Measurements from ENCODE around the gene IFT88.
"Not testable (repeated sequence)": the region's sequence is repeated elsewhere in the genome, so short reads cannot be mapped to it uniquely, and the experiment has no call there.

The IFT88 gene

DNA sequence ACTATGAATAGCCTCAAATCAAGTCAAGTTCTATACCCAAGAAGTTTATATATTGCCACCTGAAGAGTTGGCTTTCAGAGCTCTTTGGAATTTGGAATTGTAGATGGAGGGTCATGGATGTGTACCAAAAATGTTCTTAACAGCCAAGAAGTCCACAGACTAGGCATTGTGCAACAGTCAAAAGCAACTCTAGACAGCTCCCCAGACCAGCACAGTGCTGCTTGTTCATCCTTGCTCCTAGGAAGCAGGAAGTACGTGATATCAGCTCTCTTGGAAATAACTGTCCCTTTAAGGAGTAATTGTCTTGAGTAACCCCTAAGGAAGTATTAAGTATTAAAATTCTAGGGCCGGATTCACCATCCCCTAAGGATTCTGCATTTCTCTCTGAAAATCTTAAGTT, 105.8 kb downstream of the IFT88 start:
- TF ChIP-seq, protein P1, sequence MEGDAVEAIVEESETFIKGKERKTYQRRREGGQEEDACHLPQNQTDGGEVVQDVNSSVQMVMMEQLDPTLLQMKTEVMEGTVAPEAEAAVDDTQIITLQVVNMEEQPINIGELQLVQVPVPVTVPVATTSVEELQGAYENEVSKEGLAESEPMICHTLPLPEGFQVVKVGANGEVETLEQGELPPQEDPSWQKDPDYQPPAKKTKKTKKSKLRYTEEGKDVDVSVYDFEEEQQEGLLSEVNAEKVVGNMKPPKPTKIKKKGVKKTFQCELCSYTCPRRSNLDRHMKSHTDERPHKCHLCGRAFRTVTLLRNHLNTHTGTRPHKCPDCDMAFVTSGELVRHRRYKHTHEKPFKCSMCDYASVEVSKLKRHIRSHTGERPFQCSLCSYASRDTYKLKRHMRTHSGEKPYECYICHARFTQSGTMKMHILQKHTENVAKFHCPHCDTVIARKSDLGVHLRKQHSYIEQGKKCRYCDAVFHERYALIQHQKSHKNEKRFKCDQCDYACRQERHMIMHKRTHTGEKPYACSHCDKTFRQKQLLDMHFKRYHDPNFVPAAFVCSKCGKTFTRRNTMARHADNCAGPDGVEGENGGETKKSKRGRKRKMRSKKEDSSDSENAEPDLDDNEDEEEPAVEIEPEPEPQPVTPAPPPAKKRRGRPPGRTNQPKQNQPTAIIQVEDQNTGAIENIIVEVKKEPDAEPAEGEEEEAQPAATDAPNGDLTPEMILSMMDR (IDR thresholded peaks at IDR 0.05; ENCODE audit: borderline replicate concordance, control extremely low read depth, extremely low read depth, insufficient read depth, missing control alignments), result no peak
- DNase-seq (ENCODE audit: low spot score), result no peak
- in situ Hi-C loops (cut with MboI; ENCODE audit: low sequenced_read_pairs, unreplicated experiment), result no loop called here

DNA sequence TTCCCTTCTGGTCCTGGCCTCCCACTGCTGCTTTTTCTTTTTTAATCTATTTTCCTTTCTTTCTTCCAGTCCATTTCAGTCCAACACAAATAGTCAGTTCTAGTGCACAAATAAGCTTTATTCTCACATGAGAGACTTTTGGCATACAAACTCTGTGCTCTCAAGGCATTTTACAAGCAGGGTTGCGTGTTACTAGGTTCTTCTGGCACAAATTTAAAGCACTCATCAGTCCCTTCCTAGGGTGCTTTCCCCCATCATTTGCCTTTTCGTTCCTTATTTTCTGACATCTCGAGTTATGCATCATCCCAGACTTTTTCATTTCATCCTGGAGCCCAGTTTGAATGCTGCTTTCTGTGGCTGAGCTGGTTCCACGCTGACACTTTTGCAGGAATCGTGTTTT, 106.8 kb downstream of the IFT88 start:
- TF ChIP-seq, protein P1 (IDR thresholded peaks at IDR 0.05; ENCODE audit: borderline replicate concordance, control extremely low read depth, extremely low read depth, insufficient read depth, missing control alignments), result no peak
- in situ Hi-C loops (cut with MboI; ENCODE audit: low sequenced_read_pairs, unreplicated experiment), result no loop called here
- DNase-seq (ENCODE audit: low spot score), result no peak

DNA sequence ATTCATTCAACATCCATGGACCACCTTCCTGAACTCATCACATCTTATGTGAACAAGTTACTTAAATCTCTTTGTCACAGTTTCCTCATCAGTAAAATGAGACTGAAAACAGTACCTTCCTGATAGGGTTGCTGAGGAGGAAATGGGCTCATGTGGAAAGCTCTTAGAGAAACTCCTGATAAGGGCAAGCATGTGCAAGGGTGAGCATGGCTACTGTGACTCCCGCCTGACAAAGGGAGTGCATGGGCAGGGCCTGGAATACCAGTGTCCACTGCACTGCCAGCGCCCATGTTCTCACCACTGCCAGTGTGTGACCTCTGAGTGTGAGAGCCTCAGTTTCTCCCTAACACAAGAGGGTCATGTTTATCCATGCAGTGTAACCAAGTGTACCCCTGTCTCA, 109.3 kb downstream of the IFT88 start:
- TF ChIP-seq, protein P1 (IDR thresholded peaks at IDR 0.05; ENCODE audit: borderline replicate concordance, control extremely low read depth, extremely low read depth, insufficient read depth, missing control alignments), result no peak
- in situ Hi-C loops (cut with MboI; ENCODE audit: low sequenced_read_pairs, unreplicated experiment), result no loop called here

DNA sequence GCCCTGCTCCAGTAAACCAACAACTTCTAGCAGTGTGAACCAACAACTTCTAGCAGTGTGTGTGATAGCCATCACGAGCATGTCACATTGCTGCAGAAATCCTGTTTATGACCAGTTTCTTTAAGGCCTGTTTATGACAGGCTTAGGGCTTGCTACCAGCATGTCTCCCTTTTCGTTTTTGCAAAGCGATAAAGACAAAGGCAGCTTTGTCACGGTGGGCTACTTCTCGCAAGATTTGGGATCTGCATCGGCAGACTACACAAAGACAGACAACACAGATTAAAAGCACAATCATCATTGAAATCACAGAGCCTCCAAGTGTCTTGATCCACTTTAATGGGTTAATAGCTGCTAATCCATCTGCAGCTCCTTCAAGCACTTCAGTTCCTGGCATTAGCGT, 111.6 kb downstream of the IFT88 start:
- DNase-seq (ENCODE audit: low spot score), result not testable (repeated sequence)

More for the DNA sequence above, 109.3 kb downstream of the IFT88 start:
- no peak for DNase-seq (ENCODE audit: low spot score)

DNA sequence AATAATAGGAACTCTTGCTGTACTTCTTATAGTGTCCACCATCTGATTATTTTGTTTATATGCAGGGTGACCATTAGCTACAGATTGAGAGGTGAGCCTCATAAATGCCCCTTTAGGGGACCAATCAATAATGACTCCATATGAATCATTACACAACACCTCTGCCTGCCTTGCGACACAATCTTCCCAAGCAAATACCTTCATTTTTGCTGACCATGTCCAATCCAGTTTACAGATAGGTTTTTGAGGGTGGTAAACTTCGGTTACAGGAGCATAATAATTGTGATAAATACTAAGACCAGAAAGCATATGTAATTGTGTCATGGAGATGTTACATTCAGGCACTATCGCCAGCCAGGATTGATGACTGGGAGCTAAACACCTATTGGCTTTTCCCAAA, 112.9 kb downstream of the IFT88 start:
- TF ChIP-seq, protein P1 (IDR thresholded peaks at IDR 0.05; ENCODE audit: borderline replicate concordance, control extremely low read depth, extremely low read depth, insufficient read depth, missing control alignments), result no peak
- no peak for DNase-seq (ENCODE audit: low spot score)
- in situ Hi-C loops (cut with MboI; ENCODE audit: low sequenced_read_pairs, unreplicated experiment), result no loop called here

More for the DNA sequence above, 111.6 kb downstream of the IFT88 start:
- in situ Hi-C loops (cut with MboI; ENCODE audit: low sequenced_read_pairs, unreplicated experiment), result not testable (repeated sequence)

DNA sequence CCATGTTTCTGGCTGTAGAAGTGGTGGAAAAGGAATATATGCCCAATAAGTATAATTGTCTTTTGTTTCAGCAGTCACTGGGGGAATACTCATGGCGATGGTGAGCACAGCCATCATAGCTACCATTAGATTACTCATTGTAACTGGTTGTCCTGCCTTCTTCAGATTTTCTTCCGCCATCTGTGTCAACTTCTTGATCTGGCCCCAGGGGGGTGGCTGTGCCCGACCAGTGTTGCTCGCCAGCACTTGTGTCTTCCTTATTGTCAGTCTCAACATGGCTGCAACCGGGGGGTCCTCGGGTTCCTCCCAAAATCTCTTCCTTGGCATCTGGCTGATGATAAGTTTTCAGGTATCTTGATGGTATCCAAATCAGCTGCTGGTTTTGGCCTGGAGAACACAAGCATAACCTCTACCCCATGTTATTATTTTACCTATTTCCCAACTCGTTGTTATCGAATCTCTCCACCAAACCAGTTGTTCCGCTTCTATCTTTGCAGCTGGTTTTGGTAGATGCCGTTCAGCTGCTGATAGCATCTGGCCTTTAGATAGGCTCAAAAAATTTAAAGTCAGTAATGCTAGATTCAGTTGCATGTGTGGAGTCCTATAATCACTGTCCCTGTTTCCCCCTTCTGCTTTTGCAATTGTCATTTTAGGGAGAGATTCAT, 113.6 kb downstream of the IFT88 start:
- DNase-seq (ENCODE audit: low spot score), result no peak
- TF ChIP-seq, protein P1 (IDR thresholded peaks at IDR 0.05; ENCODE audit: borderline replicate concordance, control extremely low read depth, extremely low read depth, insufficient read depth, missing control alignments), result no peak
- in situ Hi-C loops (cut with MboI; ENCODE audit: low sequenced_read_pairs, unreplicated experiment), result no loop called here

DNA sequence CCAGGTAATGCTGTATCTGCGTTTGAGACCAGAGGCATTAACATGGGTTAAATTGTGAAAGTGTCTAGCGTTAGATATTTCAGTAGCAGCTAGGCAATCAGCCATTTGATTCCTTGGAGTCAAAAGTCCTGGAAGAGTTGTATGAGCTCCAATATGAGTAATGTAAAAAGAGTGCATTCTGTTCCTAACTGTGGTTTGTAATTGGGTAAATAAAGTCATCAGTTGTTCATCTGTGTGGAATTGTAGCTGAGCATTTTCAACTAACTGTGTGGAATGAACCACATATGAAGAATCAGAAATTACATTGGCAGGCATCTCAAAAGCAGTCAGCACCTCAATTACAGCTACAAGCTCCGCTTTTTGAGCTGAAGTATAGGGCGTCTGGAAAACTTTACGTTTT, 114.5 kb downstream of the IFT88 start:
- in situ Hi-C loops (cut with MboI; ENCODE audit: low sequenced_read_pairs, unreplicated experiment); DNase-seq (ENCODE audit: low spot score): not testable (repeated sequence)

DNA sequence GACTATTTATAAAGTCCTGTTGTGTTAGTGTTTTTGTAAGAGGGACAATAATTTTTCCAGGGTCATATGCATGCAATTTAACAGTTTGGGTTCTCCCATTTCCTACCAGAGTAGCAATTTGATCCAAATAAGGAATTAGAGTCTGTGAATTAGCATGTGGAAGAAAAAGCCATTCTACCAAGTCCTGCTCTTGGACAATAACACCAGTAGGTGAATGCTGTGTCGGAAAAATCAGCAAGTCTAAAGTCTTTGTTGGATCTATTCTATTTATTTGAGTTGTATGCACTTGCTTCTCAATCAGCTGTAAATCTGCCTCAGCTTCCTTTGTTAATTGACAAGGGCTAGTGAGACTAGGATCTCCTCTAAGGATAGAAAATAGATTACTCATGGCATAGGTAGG, 115.1 kb downstream of the IFT88 start:
- DNase-seq (ENCODE audit: low spot score), result no peak
- TF ChIP-seq, protein P1 (IDR thresholded peaks at IDR 0.05; ENCODE audit: borderline replicate concordance, control extremely low read depth, extremely low read depth, insufficient read depth, missing control alignments), result no peak
- in situ Hi-C loops (cut with MboI; ENCODE audit: low sequenced_read_pairs, unreplicated experiment), result no loop called here

Data from GM13976 (cell line).